Measurements from ENCODE around the gene TSBP1. TPM values are rescaled to one million over a fixed set of nuclear protein-coding genes. Genes with fewer than 3 reads are reported as not detected.

Gene TSBP1
- polyA plus RNA-seq, 1 donor from 2014 or later: not detected

DNA sequence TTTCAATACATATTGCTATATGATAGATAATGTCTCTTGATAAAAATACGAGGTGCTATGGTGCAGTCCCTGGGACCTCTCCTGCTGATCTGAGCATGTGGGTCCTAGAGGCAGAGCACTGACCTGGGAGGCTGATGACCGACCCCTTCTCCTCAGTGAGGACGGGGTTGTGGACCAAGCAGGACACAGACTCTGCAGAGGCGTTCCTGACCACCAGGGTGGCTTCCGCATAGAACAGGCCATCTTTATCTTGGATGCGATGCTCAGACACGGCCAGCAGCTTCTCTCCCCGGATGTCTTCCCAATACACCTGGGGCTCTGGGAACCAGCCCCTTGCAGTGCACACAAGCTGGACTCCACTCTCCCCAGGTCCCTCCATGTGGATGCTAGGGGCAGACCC lies 31.1 kb upstream of the TSBP1 start:
- Histone ChIP-seq H3K9me3 (ENCODE audit: low read length) (no peaks in the 10 kb centered on the region), H3K4me2 (ENCODE audit: low read length) (no peak overlapping the region)
- TF ChIP-seq, protein P1, sequence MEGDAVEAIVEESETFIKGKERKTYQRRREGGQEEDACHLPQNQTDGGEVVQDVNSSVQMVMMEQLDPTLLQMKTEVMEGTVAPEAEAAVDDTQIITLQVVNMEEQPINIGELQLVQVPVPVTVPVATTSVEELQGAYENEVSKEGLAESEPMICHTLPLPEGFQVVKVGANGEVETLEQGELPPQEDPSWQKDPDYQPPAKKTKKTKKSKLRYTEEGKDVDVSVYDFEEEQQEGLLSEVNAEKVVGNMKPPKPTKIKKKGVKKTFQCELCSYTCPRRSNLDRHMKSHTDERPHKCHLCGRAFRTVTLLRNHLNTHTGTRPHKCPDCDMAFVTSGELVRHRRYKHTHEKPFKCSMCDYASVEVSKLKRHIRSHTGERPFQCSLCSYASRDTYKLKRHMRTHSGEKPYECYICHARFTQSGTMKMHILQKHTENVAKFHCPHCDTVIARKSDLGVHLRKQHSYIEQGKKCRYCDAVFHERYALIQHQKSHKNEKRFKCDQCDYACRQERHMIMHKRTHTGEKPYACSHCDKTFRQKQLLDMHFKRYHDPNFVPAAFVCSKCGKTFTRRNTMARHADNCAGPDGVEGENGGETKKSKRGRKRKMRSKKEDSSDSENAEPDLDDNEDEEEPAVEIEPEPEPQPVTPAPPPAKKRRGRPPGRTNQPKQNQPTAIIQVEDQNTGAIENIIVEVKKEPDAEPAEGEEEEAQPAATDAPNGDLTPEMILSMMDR (IDR thresholded peaks at IDR 0.05; ENCODE audit: poor library complexity, severe bottlenecking): no peak
- TF ChIP-seq EP300 (conservative IDR thresholded peaks at IDR 0.05; ENCODE audit: poor library complexity, severe bottlenecking): no peak
- no peak for TF ChIP-seq SMC3 (conservative IDR thresholded peaks at IDR 0.05; ENCODE audit: poor library complexity)
- TF ChIP-seq RAD21 (conservative IDR thresholded peaks at IDR 0.05): no peak
- TF ChIP-seq, protein P2, sequence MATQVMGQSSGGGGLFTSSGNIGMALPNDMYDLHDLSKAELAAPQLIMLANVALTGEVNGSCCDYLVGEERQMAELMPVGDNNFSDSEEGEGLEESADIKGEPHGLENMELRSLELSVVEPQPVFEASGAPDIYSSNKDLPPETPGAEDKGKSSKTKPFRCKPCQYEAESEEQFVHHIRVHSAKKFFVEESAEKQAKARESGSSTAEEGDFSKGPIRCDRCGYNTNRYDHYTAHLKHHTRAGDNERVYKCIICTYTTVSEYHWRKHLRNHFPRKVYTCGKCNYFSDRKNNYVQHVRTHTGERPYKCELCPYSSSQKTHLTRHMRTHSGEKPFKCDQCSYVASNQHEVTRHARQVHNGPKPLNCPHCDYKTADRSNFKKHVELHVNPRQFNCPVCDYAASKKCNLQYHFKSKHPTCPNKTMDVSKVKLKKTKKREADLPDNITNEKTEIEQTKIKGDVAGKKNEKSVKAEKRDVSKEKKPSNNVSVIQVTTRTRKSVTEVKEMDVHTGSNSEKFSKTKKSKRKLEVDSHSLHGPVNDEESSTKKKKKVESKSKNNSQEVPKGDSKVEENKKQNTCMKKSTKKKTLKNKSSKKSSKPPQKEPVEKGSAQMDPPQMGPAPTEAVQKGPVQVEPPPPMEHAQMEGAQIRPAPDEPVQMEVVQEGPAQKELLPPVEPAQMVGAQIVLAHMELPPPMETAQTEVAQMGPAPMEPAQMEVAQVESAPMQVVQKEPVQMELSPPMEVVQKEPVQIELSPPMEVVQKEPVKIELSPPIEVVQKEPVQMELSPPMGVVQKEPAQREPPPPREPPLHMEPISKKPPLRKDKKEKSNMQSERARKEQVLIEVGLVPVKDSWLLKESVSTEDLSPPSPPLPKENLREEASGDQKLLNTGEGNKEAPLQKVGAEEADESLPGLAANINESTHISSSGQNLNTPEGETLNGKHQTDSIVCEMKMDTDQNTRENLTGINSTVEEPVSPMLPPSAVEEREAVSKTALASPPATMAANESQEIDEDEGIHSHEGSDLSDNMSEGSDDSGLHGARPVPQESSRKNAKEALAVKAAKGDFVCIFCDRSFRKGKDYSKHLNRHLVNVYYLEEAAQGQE (IDR thresholded peaks at IDR 0.05; ENCODE audit: borderline replicate concordance): no peak
- TF ChIP-seq POLR2AphosphoS5 (IDR thresholded peaks at IDR 0.05): no peak
- TF ChIP-seq EZH2 (IDR thresholded peaks at IDR 0.05; ENCODE audit: borderline replicate concordance, insufficient read depth, low read length, poor library complexity, severe bottlenecking): no peak
- TF ChIP-seq TAF1 (IDR thresholded peaks at IDR 0.05; ENCODE audit: low read depth): no peak

DNA sequence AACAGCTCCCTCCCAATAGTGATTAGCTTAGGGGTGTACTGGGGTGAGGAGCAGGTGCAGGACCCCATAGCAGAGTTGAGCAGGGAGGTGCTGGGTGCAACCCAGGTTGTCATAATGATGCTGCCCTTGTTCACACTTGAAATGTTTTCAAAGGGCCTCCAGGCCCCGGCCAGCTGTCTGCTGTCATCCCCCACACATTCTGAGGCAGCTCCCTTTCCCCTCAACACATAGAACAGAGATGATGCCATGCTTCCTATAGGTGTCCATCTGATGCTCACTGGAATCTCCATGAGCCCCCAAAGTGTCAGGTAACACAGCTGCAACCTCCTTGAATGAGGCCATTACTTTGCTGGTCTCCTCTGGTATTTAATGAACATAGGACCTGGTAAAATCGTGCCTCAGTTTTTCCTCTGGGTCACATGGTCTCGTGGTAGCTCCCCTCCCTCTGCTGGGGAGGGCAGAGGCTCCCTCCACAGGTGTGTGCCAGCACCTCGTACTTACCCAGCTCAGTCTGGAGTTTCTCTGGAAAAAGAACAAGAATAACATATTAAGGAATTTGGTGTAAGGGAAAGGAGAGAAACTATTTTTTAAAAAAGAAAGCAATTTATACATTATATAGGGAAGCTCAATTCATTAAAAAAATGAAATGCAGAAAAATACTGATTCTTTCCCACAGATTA lies 29.7 kb upstream of the TSBP1 start:
- Histone ChIP-seq H3K4me2 (ENCODE audit: low read length) (no peak overlapping the region), H3K9me2 (ENCODE audit: insufficient read depth, low read length) (no peaks in the 10 kb centered on the region), H3K4me3 (ENCODE audit: low read length) (no peak overlapping the region), H4K20me1 (ENCODE audit: insufficient read depth) (no peaks in the 10 kb centered on the region), H2AFZ (ENCODE audit: low read depth, low read length) (no peak overlapping the region), H3K79me2 (replicated peaks; ENCODE audit: insufficient read depth, low read length) (no peaks in the 10 kb centered on the region), H3K27ac (ENCODE audit: low read length) (no peak overlapping the region), H3K9me3 (ENCODE audit: low read length) (no peaks in the 10 kb centered on the region), H3F3A (ENCODE audit: insufficient read depth, low read length, poor library complexity, severe bottlenecking) (no peaks in the 10 kb centered on the region), H3K9ac (ENCODE audit: low read length) (no peak overlapping the region), H3K36me3 (ENCODE audit: insufficient read depth, low read length) (no peaks in the 10 kb centered on the region), H3K27me3 (ENCODE audit: insufficient read depth, low read depth, low read length) (no peaks in the 10 kb centered on the region)
- TF ChIP-seq MXI1 (conservative IDR thresholded peaks at IDR 0.05; ENCODE audit: poor library complexity, severe bottlenecking): no peak
- TF ChIP-seq, protein P1 (IDR thresholded peaks at IDR 0.05; ENCODE audit: poor library complexity, severe bottlenecking): no peak
- TF ChIP-seq TAF1 (IDR thresholded peaks at IDR 0.05; ENCODE audit: low read depth): no peak
- TF ChIP-seq POLR2AphosphoS5 (IDR thresholded peaks at IDR 0.05): no peak
- TF ChIP-seq EZH2 (IDR thresholded peaks at IDR 0.05; ENCODE audit: borderline replicate concordance, insufficient read depth, low read length, poor library complexity, severe bottlenecking): no peak
- TF ChIP-seq SMC3 (conservative IDR thresholded peaks at IDR 0.05; ENCODE audit: poor library complexity): no peak
- no peak for TF ChIP-seq EP300 (conservative IDR thresholded peaks at IDR 0.05; ENCODE audit: poor library complexity, severe bottlenecking)
- no peak for TF ChIP-seq RAD21 (conservative IDR thresholded peaks at IDR 0.05)
- TF ChIP-seq, protein P2 (IDR thresholded peaks at IDR 0.05; ENCODE audit: borderline replicate concordance): no peak

More for the DNA sequence above, 31.1 kb upstream of the TSBP1 start:
- Histone ChIP-seq H3K27ac (ENCODE audit: low read length) (no peak overlapping the region), H4K20me1 (ENCODE audit: insufficient read depth) (no peaks in the 10 kb centered on the region), H3K79me2 (replicated peaks; ENCODE audit: insufficient read depth, low read length) (no peaks in the 10 kb centered on the region), H3K4me3 (ENCODE audit: low read length) (no peak overlapping the region), H3K9me2 (ENCODE audit: insufficient read depth, low read length) (no peaks in the 10 kb centered on the region), H3F3A (ENCODE audit: insufficient read depth, low read length, poor library complexity, severe bottlenecking) (no peaks in the 10 kb centered on the region), H3K36me3 (ENCODE audit: insufficient read depth, low read length) (no peaks in the 10 kb centered on the region), H3K9ac (ENCODE audit: low read length) (no peak overlapping the region), H3K27me3 (ENCODE audit: insufficient read depth, low read depth, low read length) (no peaks in the 10 kb centered on the region), H2AFZ (ENCODE audit: low read depth, low read length) (no peak overlapping the region)
